HG02759 (cell line): ENCODE data around the gene OGDH.
"Not testable (repeated sequence)": the region's sequence is repeated elsewhere in the genome, so short reads cannot be mapped to it uniquely, and the experiment has no call there.

Experiments used
- ATAC-seq: cut with Tn5 transposase; IDR thresholded peaks from one replicate; pipeline ENCODE4 v1.9.1; 2021; ENCODE audit warnings: mild to moderate bottlenecking, moderate library complexity; ENCODE audit not compliant: unreplicated experiment

The OGDH gene

DNA sequence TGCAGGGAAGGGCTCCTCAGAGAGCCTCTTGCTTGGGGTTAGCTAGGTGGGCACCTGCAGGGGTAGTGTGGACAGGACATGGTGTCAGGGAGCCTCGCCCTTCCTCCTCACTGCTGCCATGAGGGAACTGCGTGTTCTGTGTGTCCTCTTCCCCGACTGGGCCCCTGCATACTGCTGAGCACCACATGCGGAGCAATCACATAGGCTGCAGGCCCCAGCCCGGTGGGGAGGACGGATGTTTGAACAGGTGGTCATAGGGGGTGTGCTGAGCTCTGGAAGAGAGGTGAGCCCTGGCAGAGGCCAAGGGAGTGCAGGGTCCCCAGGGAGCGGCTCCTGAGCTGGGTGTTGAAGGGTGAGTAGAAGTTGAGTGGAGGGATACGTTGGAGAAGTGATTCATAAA is 93.9 kb downstream of the OGDH start:
- no peak for ATAC-seq

DNA sequence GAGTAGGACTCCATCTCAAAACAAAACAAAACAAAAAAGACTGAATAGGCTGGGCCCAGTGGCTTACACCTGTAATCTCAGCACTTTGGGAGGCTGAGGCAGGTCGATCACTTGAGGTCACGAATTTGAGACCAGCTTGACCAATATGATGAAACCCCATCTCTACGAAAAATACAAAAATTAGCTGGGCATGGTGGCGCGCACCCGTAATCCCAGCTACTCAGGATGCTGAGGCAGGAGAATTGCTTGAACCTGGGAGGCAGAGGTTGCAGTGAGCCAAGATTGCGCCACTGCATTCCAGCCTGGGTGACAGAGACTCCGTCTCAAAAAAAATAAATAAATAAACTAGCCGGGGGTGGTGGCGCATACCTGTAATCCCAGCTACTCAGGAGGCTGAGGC is 97.0 kb downstream of the OGDH start:
- ATAC-seq: not testable (repeated sequence)

DNA sequence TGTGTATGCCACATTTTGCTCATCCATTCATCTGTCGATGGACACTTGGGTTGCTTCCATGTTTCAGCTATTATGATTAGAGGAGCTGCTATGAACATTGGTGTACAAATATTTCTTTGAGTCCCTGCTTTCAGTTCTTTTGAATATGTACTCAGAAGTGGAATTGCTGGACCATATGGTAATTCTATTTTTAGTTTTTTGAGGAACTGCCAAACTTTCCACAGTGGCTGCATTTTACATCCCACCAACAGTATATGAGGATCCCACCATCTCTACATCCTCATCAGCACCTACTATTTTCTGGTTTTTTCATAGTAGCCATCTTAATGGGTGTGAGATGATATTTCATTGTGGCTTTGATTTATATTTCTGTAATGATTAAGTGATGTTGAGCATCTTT is 97.5 kb downstream of the OGDH start:
- no peak for ATAC-seq

DNA sequence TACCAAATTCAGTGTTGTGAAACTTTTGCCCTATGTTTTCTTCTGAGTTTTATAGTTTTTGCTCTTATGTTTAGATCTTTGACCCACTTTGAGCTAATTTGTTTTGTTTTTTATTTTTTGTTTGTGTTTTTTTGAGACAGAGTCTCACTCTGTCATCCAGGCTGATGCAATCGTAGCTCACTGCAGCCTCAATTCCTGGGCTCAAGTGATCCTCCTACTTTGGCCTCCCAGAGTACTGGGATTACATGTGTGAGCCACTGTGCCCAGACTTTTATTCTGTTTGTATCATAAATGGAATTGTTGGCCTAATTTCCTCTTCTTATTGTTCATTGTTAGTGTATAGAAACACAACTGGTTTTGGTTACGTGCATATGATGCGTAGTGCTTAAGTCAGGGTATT is 99.0 kb downstream of the OGDH start:
- no peak for ATAC-seq

DNA sequence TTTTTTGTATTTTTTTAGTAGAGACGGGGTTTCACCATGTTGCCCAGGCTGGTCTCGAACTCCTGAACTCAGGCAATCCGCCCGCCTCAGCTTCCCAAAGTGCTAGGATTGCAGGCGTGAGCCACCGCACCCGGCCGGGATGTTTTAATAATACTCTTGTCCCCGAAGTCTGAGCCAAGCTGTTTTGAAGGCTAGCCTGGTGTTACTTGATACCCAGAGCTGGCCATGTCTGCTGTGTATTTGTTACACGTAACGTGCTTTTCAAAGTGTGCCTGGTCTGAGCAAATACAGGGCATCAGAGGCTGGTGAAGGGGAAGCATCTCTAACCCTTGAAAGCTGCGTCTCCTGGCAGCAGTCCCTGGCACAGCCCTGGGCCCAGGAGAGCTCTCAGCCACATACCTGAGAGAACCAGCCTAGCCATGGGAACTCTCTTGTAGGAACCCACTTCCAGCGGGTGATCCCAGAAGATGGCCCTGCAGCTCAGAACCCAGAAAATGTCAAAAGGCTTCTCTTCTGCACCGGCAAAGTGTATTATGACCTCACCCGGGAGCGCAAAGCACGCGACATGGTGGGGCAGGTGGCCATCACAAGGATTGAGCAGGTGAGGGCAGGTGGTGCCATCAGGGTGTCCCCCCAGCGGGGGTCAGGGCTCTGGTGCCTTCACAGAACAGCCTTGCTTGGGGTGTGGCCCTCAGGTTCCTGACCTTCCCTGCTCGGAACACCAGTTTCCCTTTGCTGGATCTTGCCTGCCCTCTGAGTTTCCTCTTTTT is 100.5 kb downstream of the OGDH start:
- no peak for ATAC-seq

DNA sequence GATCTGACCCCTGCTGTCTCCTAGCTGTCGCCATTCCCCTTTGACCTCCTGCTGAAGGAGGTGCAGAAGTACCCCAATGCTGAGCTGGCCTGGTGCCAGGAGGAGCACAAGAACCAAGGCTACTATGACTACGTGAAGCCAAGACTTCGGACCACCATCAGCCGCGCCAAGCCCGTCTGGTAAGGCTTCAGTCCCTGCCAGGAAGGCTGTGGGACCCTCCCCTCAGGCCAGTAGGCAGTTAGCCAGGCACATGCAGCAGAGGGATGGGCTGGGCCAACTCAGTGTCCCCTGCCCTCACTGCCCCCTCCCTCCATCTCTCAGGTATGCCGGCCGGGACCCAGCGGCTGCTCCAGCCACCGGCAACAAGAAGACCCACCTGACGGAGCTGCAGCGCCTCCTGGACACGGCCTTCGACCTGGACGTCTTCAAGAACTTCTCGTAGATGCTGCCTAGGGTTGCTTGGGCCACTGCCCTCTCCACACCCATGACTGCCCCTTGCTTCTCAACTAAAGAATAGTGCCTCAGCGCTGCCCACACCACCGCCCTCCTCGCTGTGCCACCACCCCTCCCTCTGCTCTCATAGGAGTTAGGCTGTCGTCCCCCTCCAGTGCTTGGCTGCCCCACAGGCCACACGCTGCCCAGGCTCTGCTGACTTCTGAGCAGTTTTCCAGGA is 101.3 kb downstream of the OGDH start:
- ATAC-seq: no peak

DNA sequence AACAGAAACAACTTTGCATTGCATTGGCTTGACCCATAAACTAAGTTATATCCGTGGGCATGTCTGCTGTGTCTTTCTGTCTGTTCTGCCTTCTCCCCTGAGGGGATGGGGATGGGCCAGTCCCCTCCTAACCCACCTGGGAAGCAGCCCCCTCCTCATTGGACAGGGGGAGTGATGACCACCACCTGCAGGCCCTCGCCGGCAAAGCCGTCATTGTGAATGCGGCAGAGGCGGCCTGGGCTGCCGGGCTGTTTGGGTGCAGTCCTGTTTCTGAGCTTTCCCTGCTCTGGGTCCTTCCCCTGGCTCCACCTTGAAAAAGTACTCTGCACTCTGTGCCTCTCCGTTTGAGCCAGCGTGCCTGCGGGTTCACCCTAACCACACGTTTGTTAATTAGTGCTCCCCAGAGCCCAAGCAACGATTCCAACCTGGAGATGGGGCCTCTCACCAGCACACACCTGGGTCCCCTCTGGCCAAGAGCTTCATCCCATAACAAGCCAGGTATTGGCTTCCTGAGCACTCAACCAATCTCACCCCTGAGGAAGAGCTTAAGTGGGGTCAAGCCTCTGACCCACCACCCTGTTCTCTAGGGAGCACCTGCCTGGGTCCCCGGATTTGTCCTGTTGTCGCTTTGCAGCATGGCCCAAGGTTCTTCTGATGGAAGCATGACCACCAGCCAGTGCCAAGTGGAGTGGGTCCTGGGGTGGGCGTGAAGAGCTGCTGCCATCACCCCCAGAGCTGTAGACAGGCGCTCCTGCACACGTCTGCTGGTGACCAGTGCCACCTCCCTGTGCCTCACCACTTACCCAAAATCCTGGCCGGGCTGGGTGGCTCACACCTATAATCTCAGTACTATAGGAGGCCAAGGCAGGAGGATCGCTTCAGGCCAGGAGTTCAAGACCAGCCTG is 102.8 kb downstream of the OGDH start:
- ATAC-seq: no peak

DNA sequence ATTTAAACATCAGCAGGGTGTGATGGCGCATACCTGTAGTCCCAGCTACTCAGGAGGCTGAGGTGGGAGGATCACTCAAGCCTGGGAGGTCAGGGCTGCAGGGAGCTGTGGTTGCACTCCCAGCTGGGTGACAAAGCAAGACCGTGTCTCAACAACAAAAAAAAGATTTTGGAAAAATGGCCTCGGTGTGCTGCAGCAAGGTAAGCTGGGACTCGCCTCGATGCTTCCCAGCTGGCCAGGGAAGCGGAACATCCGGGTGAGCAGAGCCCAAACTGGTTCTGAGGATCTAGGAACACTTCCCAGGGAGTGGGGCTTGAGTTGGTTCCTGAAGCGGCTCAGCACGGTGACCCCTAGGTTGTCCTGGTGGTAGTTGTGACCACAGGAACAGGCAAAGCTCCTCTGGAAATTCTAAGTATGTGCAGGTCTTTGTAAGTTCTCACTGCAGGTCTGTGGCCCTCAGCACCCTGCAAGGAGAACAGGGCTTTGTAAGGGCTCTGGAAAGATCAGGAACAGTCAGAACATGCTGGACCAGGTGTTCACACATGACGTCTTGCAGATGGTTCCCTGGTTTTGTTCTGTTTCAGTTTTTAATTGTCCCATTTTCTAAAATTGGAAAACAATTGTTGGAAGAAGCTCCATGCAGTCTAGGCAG is 103.6 kb downstream of the OGDH start:
- no peak for ATAC-seq

DNA sequence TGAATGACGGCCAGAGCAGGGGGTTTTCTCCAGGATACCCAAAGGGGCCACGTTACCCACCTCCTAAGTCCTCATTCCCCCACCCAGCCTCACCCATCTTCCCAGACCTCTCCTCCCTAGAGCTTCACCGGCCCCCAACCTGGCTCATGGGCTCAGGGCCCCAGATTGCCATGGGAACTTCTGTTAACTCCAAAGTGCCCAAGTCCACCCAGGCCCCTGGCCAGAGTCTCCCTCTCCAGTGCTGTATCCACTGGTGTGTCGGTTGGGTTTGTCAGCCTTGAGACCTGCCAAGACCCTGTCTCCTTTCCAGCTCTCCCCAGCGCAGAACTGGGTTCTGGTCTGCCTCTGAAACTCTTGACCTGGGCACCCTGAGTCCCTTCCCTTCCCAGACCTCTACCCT is 105.1 kb downstream of the OGDH start:
- ATAC-seq: no peak

DNA sequence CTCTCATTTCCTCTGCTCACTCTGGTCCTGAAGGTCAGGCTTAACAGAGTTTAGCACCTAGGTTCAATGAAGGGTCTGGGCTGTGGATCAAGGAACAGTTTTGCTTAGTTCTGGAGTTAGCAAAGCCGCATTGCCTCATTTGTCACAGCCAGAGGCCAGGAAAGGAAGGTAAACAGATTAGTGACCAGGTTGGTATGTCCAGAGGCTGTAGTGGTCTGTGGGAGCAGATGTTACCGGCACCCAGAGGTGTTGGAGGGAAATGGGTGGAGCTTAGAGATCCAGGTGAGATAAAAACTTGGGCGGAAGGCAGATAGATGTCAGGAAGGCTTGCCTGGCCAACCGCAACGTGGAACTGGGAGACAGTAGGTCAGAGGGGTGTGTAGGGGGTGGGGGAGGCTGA is 105.6 kb downstream of the OGDH start:
- ATAC-seq: no peak

DNA sequence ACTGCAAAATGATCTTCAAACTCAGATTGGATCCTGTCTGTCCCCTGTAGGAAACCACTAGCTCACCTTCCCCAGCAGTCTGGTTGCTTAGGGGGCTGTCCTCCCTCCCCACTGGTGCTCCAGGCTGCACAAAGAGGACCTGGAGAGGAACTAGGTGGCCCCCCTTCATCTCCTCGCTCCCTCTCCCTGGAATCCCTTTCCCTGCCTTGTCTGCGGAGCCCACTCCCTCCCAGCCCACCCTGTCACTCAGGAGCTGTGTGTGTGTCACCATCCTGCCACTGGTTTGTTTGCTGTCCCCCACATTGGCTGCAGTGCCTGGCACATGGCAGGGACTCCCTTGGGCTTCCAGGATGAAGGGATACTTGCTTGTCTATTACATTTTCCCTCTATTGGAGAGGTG is 106.7 kb downstream of the OGDH start:
- ATAC-seq: no peak

DNA sequence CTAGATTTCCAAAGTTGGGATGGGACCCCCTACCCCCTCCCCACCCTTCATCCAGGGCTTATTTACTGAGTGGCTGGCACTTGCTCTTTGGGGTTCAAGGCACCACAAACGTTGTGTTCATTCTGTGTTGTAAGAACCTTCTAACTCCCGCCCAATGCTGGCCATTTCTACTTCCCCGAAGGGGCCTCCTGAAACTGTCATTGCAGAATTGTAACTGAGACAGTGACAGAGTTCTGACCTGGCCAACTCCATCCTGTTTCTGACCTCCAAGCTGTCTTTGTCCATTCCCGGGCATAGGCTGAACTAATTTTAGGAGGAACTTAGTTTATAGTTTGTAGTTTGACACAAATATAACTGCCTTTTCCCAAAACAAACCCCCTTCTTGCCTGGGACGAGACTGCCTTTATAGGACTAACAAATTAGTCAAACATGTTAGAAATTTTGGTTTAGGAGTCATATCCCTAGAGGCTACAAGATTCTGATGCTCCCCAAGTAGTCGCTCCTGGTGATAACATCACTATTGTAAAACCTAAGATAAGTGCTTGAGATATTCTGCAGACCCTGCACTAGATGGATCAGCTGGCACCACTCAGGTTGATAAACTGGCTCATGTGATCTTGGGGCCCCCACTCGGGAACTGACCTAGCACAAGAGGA is 107.4 kb downstream of the OGDH start:
- no peak for ATAC-seq

DNA sequence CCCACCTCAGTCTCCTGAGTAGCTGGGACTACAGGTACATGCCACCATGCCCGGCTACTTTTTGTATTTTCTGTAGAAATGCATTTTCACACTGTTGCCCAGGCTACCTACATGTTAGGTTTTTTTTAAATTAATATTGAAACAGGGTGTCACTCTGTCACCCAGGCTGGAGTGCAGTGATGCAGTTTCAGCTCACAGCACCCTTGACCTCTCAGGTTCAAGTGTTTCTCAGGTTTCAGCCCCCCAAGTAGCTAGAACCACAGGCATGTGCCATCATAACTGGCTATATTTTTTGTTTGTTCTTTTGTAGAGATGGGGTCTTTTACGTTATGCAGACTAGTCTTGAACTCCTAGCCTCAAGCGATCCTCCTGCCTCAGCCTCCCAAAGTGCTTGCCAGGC is 109.8 kb downstream of the OGDH start:
- no peak for ATAC-seq

DNA sequence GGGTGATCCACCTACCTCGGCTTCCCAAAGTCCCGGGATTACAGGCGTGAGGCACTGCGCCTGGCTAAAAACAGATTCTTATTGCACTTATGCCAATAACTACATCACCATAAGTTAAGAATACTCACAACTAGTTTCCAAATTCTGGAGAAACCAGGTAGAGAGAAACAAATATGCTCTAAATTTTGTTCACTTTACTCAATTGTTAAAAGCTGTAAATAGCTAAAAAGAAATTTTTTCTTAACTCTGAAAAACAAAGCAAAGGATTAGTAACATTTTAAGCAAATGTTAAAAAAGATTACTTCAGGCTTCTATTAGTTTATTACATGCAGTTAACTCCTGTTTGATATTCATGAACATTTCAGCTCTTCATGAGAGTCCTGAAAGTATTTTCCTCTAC is 113.9 kb downstream of the OGDH start:
- ATAC-seq: no peak

DNA sequence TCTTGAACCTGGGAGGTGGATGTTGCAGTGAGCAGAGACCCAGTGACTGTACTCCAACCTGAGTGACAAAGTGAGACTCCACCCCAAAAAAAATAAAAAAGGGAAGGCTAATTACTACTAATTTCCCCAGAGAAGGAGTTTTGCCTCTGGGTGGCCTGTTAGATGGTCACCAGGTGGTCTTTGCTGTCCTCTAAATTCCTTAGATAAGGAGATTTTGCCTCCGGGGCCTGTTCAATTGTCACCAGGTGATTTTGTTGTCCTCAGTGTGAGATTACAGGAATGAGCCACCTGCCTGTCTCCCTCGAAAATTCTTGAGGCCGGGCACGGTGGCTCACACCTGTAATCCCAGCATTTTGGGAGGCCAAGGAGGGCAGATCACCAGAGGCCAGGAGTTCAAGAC is 117.8 kb downstream of the OGDH start:
- ATAC-seq: no peak

DNA sequence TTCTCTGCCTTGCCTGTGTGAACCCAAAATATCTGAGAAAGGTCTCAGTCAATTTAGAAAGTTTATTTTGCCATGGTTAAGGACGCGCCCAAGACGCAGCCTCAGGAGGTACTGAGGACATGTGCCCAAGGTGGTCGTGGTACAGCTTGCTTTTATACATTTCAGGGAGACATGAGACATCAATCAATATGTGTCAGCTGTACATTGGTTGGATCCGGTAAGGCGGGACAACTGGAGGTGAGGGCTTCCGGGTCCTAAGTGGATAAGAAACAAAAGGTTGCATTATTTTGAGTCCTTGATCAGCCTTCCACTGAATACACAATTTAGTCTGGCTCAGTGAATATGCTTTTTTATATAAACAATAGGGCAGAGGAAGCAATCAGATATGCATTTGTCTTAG is 119.8 kb downstream of the OGDH start:
- ATAC-seq: not testable (repeated sequence)

DNA sequence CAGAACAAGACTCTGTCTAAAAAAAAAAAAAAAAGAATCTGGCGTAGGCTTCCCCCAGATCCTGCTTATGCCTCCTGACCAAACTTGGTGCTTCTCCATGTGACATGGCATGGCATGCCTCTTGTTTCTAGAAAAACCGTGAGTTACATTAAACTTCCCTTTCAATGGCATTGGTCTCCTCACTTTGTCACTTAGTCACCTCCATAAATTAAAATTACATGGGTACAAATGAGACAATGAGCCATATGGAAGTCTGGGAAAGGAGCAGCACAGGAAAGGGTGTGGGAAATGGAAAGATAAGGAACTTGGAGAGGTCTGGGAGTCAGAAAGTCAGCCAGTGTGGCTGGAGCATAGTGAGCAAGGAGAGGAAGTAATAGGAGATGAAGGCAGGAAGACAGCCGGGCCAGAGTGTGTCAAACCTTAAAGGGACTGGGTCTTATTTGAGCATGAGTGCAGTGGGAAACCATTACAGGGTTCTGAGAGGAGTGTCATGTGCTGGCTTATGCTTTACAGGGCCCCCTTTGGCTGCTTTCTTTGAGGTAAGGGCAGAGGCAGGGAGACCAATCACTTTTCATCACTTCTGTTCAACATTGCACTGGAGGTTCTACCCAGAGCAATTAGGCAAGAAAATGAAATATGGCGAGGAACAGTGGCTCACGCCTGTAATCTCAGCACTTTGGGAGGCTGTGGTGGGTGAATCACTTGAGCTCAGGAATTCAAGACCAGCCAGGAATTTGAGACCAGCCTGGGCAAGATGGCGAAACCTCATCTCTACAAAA is 120.9 kb downstream of the OGDH start:
- no peak for ATAC-seq

DNA sequence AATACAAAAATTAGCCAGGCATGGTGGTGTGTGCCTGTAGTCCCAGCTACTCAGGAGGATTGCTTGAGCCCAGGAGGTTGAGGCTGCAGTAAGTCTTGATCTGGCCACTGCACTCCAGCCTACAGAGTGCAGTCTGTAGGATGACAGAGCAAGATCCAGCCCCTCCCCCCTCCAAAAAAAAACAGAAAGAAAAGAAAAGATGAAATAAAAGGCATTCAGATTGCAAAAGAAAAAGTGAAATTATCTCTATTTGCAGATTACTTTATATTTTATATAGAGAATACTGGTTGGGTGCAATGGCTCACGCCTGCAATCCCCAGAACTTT is 121.5 kb downstream of the OGDH start:
- ATAC-seq: no peak

DNA sequence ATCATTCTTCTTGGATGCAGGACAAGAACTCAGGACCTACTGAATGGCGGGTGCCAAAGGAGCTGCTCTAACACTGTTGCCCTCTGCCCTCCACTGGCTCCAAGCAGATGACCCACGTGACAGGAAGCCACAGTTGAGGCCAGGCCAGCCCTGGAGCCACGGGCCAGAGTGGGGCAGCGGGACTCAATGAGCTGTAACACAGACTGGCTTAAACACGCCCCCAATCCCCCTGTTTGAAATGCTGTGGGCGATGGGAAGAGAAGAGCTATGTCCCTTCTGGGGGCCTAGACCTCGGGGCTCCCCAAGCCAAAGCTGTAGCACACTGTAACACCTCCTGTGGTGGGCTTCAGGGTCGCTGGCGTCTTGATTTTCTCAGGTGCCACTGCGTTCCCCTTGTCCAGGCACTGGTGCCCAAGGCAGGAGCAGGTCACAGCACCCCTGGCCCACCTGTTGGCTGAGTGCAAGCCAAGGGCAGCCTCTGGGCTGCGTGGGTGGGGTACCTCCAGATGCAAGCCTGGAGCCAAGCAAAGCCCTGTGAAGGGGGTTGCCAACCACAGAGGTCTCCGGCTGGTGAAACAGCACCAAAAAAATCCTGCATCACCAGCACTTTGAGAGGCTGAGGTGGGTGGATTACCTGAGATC is 123.6 kb downstream of the OGDH start:
- no peak for ATAC-seq

DNA sequence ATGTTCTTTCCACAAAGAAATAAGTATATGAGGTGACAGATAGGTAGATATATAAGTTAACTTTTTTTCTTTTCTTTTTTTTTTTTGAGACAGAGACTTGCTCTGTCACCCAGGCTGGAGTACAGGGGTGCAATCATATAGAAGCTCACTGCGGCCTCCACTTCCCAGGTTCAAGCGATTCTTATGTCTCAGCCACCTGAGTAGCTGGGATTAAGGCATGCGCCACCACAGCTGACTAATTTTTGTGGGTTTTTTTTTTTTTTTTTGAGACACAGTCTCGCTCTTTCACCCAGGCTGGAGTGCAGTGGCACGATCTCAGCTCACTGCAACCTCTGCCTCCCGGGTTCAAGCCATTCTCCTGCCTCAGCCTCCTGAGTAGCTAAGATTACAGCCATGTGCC is 126.5 kb downstream of the OGDH start:
- not testable (repeated sequence) for ATAC-seq
